Stimulated activated CD4-positive, alpha-beta T cell treated with anti-CD3 and anti-CD28 coated beads, TNF-alpha, amount 100 ng/mL, for 24 hours (primary cell): ENCODE results near the gene SUB1.
"Not testable (repeated sequence)": the region's sequence is repeated elsewhere in the genome, so short reads cannot be mapped to it uniquely, and the experiment has no call there.

Experiments used
- DNase-seq, 3 experiments: peaks; one replicate each; pipeline ENCODE4 v3.0.0-alpha.2; 2020; ENCODE audit warnings: low read depth in 3 of 3

Gene SUB1

GRCh38 chr5:32565145-32565544 lies 20.2 kb upstream of the SUB1 start:
- no peak for DNase-seq

DNA sequence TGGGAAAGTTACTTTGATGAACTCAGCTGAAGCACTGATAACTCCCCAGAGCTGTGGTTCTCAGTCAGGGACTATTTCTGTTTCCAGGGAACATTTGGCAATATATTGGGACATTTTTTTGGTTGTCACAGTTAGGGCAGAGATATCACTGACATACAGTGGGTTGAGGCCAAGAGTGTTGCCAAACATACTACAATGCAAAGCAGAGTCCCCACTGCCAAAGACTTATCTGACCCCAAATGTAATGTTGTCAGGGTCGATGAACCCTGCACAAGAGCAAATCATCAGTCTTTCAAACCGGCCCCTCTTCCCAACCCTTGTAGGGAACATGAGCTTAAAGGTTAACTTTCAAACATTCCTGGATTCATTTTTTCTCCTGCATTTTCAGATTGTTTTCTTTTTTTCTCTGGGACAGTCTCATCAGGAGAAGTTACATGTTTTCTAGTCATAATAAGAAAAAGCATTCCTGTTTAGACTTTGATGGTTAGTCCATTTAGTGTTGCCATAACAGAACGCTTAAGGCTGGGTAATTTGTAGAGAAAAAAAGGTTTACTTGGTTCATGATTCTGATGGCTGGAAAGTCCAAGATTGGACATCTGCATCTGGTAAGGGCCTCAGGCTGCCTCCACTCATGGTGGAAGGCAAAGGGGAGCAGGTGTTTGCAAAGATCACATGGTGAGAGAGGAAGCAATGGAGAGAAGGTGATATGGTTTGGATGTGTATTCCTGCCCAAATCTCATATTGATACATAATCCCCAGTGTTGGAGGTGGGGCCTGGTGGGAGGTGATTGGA lies 18.8 kb upstream of the SUB1 start:
- no peak for DNase-seq

- no peak for DNase-seq
Observed at GRCh38 chr5:32571128-32571527, 14.2 kb upstream of the SUB1 start.

DNA sequence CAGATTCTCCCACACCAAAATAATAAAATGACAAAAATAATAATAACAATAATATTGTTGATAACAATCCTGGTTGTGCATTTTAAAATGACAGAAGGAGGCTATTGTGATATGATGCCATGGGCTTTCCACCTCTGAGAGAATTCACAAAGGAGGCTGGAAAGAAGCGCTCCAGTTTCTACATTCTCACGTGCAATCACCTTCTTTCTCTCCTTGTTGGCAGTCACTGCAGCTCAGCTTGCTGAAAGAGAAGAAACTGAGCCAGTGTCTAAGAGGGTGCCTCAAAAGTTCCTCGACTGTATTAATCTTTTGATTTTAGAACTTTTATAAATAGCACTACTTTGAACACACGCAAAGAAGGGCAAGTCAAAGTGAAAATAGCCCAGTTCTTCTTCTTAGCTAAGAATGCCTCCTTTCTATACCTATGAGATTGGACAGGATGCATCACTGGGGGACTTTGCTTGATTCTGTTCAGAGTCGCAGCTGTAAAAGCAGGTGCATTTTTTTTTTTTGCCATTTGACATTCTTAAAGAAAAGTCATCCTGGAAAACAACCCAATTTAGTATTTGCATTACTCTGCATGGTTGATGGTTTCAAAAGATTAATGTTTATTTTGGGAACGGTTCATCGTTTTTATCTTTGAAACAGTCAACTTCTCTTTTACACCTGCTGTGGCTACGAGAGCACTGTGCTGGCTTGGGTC lies 12.4 kb upstream of the SUB1 start:
- DNase-seq, result no peak

DNA sequence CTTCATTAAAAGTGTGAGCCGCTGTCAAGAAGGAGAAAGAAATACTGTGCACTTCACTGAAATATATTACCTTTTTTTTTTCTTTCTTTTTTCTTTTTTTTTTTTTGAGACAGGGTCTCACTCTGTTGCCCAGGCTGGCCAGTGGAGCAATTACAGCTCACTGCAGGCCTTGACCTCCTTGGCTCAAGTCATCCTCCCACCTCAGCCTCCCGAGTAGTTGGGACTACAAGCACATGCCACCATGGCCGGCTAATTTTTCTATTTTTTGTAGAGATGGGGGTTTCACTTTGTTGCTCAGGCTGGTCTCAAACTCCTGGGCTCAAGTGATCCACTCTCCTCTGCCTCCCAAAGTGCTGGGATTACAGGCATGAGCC lies 11.9 kb upstream of the SUB1 start:
- DNase-seq, result not testable (repeated sequence)

- no peak for DNase-seq
Observed at GRCh38 chr5:32574540-32575175, 10.7 kb upstream of the SUB1 start.

- DNase-seq, result no peak
Observed at GRCh38 chr5:32578363-32578762, 7.0 kb upstream of the SUB1 start.

GRCh38 chr5:32578764-32579163 lies 6.6 kb upstream of the SUB1 start:
- DNase-seq, result no peak

DNA sequence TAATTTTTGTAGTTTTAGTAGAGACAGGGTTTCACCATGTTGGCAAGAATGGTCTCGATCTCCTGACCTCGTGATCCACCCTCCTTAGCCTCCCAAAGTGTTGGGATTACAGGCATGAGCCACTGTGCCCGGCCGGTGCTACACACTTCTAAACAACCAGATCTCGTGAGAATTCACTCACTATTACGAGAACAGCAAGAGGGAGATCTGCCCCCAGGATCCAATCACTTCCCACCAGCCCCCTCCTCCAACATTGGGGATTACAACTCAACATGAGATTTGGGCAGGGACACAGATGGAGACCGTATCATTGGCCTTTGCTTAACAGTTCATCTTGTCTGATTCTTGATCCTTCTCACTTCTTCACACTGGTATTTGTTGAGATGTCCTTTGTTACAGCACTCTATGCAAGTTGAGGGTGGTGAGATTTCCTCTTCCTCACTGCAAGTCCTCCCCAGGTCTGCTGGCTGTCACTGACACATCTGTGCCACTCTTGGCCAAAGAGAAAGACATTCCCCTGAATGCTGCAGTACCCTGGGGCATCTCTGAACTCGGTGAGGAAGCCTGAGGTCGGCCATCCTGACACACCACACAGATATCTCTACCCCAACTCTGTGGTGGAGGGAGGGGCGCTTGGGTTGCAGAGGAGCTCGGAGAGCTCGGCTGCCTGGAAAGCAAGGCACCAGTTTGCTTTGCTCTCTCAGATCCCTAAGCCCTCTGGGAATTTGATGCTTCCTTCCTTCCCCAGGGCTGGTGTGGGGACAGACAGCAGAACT lies 4.2 kb upstream of the SUB1 start:
- no peak for DNase-seq

DNA sequence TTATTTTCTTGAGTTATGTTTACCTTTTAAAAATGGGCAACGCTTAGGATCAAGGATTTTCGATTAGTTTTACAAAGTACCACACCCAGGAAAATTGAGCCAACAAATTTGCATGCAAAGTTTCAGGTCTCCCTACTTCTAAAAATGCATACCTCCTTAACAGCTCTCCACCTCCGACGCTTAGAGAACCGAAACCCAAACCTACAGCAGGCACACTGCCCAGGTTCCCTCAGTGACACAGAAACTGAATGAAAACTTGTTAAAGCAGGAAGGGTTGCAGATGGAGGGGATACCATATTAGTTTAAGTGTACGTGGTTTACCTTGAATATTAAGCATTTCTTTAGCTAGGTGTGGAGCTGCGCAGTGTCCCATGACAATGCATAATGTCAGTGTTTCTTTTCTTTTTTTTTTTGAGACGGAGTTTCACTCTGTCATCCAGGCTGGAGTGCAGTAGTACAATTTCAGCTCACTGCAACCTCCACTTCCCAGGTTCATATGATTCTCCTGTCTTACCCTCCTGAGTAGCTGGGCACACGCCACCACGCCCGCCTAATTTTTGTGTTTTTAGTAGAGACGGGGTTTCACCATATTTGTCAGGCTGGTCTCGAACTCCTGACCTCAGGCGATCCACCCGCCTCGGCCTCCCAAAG lies 1.6 kb upstream of the SUB1 start:
- DNase-seq, result peak in 1 of 3 experiments; percentile 17

DNA sequence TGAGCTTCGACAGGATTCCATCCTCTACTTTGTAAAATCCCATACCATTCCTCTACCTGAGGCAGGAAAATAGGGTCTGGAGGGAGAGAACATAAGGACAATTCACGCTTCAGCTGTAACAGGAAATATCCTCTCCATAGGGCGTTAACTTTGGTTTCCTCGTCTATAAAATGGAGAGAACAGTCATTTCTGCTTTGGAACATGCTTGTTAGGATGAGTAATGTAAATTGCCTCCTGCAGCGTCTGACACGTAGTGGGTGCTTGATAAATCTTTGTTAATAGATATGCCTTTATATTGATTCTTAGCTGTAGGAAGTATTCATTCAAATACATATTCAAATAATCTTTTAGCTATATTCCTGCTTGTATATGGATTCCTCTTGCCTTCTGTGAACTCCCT lies 711 bp upstream of the SUB1 start:
- no peak for DNase-seq

DNA sequence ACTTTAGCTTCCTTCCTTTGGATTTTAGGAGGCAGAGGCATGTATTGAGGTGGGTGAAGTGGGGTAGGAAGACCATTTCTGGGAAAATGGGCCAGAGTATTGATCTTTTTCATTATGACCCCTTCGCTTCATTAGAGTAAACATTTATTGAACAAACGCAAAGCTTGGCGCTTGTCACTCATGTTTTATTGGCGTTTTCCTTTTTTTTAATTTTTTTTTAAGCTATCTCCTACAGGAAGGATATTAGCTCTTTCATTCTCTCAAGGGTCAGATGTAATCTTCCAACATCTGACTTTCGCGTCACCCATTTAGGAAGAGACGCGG lies 273 bp upstream of the SUB1 start:
- no peak for DNase-seq

- no peak for DNase-seq
Observed at GRCh38 chr5:32586276-32586599, 881 bp downstream of the SUB1 start.

DNA sequence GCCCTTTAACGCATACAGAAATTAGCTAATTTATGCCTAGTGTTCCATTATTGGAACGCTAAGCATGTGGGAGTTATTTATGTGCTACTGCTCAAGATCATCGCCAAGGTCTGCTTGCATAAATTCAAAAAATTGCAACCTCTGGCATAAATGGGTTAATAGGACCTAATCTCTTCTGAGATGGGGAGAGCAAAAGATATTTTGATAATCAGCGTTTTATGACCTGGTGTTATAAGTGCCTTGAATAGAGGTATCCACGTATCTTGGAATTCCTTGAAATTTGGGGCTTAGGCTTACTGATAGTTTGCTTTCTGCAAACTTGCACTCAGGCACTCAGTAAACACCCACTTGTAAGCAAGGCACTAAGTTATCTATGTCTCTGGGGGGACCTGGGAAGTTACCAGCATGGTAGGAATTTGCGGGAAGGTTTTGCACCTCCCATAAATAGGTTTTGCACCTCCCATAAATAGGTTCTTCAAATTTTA lies 1.8 kb downstream of the SUB1 start:
- no peak for DNase-seq

GRCh38 chr5:32589416-32589815 lies 4.1 kb downstream of the SUB1 start:
- no peak for DNase-seq

GRCh38 chr5:32589942-32590869 lies 4.8 kb downstream of the SUB1 start:
- DNase-seq, result peak in 1 of 3 experiments; percentile 45

DNA sequence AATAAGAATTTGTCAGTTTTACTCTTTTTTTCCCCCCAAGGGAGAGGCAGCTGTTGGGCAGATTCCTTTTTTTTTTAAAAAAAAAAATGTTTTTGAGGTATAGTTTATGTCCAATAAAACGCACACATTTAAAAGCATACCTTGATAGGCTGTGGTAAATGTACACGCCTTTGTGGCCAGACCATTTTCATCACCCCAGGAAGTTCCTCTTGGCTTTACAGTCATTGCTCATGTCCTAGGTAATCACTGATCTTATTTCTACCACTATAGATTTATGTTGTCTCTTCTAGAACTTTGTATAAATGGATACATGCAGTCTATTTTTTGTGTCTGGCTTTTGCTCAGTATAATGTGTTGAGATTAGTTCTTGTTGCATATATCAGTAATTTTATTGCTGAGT lies 9.8 kb downstream of the SUB1 start:
- no peak for DNase-seq

DNA sequence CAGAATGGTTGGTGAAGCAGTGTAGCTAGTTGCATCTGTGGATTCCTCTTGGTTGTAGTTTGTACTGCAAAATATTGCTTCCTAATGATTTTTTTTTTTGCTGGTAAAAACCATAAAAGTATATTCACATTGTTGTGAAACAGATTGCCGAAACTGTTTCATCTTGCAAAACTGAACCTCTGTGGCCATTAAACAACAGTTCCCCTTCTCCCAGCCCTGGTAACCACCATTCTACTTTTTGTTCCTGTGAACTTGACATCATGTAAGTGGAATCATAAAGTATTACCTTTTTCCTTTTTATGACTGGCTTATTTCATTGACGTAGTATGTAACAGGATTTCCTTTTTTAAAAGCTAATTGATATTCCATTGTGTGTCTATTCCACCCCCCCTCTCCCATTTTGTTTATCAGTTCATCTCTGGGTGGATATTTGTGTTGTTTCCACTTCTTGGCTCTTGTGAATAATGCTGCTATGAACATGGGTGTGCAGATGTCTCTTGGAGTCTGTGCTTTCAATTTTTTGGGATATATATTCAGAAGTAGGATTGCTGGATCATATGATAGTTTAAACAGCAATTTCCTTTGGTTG lies 11.8 kb downstream of the SUB1 start:
- no peak for DNase-seq

DNA sequence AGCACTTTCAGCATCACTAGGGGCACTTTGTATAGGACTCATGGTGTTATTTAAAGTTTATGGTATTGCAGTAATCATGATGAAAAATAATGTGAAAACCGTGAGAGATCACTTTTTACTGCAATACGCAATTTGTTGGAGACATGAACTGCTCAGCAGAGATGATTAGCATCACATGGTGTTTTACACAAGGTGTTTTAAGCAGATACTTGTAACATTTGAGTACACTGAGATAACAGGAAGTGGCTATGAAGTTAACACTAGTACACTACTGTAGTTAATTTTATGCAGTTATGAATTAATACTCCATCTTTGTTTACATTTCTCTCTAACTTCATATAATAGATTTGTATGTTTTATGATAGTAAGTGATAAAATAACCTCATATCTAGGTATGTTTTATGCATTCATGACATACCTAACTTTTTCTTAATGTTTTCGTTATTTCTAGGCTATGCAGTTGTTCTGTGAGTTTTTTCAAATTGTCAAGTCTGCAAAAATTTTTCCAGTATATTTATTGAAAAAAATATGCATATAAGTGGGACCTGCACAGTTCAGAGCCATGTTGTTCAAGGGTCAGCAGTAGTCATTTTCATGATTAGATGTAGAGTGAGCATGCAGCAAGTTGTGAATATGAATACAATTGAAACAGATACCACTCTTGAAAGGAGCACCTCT lies 13.0 kb downstream of the SUB1 start:
- DNase-seq, result no peak
